IPS DF 6.9 (cell line): ENCODE results near the gene SLC37A1.

Experiments used
- DNase-seq: peaks from one replicate; pipeline ENCODE4 v3.0.0-alpha.2; 2013; ENCODE audit warnings: low read depth, low spot score
- H3K27ac ChIP-seq: one replicate; pipeline ENCODE4 v1.5.1; 2013; ENCODE audit warnings: low read length, control low read depth
- H3K27me3 ChIP-seq: 2 replicates; pipeline ENCODE4 v1.6.1; 2013; ENCODE audit warnings: mild to moderate bottlenecking, low read length; ENCODE audit not compliant: control insufficient read depth, insufficient read depth
- H3K36me3 ChIP-seq: 2 replicates; pipeline ENCODE4 v1.6.1; 2013; ENCODE audit warnings: low read length; ENCODE audit not compliant: control insufficient read depth, insufficient read depth
- H3K4me1 ChIP-seq: 2 replicates; pipeline ENCODE4 v1.6.1; 2013; ENCODE audit warnings: low read length; ENCODE audit not compliant: control insufficient read depth, insufficient read depth
- H3K4me3 ChIP-seq: 2 replicates; pipeline ENCODE4 v1.5.1; 2013; ENCODE audit warnings: mild to moderate bottlenecking, low read length
- H3K9me3 ChIP-seq: 2 replicates; pipeline ENCODE4 v1.6.1; 2013; ENCODE audit warnings: low read length, inconsistent platforms; ENCODE audit not compliant: control insufficient read depth, insufficient read depth
- WGBS: extraction: QIAGEN DNeasy Blood & Tissue Kit; methylation state at CpG from one replicate; pipeline ENCODE4 v1.1.7; 2013; ENCODE audit warnings: mixed read lengths, missing lambda C conversion rate; ENCODE audit not compliant: insufficient read length, insufficient coverage; 5-methylcytosine and 5-hydroxymethylcytosine counted together

SLC37A1 gene

DNA sequence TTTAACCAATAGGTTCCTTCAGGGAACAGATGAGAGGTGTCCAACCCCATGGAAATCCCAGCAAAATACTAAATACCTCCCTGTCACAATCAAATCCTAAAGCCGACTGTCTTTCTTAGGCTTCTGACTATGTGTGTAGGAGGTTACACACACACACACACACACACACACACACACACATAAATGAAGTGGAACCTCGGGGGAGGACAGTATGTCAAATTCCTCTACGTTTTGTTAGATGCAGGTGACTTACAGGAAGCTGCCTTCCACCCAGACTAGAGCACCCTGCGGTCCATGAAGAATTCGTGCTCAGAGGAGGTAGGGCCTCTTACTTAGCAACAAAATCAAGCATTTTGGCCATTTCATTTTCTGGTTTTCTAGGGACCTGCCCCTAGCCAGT lies 34.1 kb upstream of the SLC37A1 start:
- no peaks in the 10 kb centered on the region for H3K36me3 ChIP-seq
- H3K9me3 ChIP-seq, result no peaks in the 10 kb centered on the region
- WGBS, result no CpG with 5 or more reads among the region's 5 CpGs
- no peaks in the 10 kb centered on the region for H3K4me1 ChIP-seq
- no peak for DNase-seq
- no peaks in the 10 kb centered on the region for H3K27me3 ChIP-seq
- no peak overlapping the region for H3K4me3 ChIP-seq
- no peak overlapping the region for H3K27ac ChIP-seq

DNA sequence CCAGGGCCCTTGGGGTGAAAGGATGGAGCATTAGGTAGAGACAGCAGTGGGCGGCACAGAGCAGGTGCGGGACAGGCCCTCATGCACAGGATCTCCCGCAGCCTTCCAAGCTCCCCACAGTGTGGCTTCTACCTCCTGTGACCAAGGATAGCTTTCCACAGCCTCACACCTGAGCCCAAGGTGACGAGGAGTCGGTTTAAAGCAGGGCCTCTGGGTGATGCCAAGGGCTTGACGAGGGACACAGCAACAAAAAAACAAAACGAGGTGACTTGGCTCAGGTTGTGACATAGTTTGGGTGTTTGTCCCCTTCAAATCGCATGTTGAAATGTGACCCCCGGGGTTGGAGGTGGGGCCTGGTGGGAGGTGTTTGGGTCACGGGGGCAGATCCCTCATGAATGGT lies 32.9 kb upstream of the SLC37A1 start:
- H3K4me3 ChIP-seq, result no peak overlapping the region
- no peak for DNase-seq
- H3K27me3 ChIP-seq, result no peaks in the 10 kb centered on the region
- no peaks in the 10 kb centered on the region for H3K9me3 ChIP-seq
- H3K36me3 ChIP-seq, result no peaks in the 10 kb centered on the region
- H3K27ac ChIP-seq, result no peak overlapping the region
- H3K4me1 ChIP-seq, result no peaks in the 10 kb centered on the region
- WGBS, result no CpG with 5 or more reads among the region's 10 CpGs

DNA sequence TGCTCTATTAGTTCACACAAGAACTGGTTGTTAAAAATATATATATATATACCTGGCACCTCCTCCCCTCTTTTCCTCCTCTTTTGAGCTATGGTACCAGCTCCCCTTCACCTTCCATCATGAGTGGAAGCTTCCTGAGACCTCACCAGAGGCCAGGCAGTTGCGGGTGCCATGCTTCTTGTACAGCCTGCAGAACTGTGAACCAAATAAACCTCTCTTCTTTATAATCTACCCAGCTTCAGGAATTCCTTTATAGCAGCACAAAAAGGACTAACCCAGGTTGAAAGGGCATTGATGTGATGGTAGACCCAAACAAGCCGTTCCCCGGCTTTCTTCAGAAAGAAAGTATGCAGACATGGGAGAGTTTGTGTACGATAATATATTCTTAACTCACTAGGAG lies 32.5 kb upstream of the SLC37A1 start:
- WGBS, result no CpG with 5 or more reads among the region's 4 CpGs
- no peaks in the 10 kb centered on the region for H3K9me3 ChIP-seq
- no peaks in the 10 kb centered on the region for H3K4me1 ChIP-seq
- no peaks in the 10 kb centered on the region for H3K36me3 ChIP-seq
- DNase-seq, result no peak
- no peak overlapping the region for H3K4me3 ChIP-seq
- no peak overlapping the region for H3K27ac ChIP-seq
- H3K27me3 ChIP-seq, result no peaks in the 10 kb centered on the region

DNA sequence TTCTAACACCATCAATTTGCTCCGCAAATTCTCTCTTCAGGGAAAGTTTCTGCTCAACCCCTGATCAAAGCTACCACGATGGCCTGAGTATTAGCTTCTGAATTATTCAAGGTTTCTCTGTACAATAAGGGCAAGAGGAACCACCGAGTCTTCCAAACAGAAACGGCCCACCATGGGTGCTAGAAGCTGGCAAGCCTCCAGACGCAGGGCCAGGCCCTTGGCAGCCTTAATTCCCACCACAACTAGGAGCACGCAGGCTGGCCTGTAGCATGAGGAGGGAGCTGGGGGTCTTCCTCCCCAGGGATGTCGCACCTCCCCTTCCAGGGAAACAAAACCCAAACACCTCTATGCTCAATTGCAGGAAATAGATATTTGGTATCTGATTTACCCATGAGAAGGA lies 28.7 kb upstream of the SLC37A1 start:
- no peak for DNase-seq
- Histone ChIP-seq H3K9me3 (no peaks in the 10 kb centered on the region), H3K4me3 (no peak overlapping the region), H3K36me3 (no peaks in the 10 kb centered on the region), H3K4me1 (no peaks in the 10 kb centered on the region), H3K27me3 (no peaks in the 10 kb centered on the region), H3K27ac (no peak overlapping the region)
- no CpG with 5 or more reads among the region's 7 CpGs for WGBS

DNA sequence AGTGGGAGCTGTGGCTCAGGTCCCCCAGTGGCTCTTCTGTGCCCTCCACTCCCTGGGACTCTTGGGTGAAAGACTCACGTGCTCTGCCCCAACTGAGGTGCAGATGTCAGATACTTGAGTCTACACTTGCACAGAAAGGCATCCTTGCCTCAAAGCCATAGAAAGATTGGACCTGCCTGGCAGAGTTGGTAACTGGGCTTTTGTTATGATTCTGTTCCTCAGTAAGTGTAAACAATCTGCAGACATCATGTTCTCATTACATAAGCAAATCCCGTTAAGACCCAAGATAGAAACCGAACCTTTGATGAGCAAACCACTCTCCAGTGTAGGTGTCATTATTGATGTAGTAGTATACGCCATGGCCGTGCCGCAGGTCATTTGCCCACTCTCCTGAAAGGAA lies 27.6 kb upstream of the SLC37A1 start:
- H3K4me1 ChIP-seq, result no peaks in the 10 kb centered on the region

GRCh38 chr21:42486531-42486930 lies 27.1 kb upstream of the SLC37A1 start:
- DNase-seq, result no peak
- no peaks in the 10 kb centered on the region for H3K36me3 ChIP-seq
- no peaks in the 10 kb centered on the region for H3K9me3 ChIP-seq
- H3K27ac ChIP-seq, result no peak overlapping the region
- H3K27me3 ChIP-seq, result no peaks in the 10 kb centered on the region
- no peak overlapping the region for H3K4me3 ChIP-seq
- H3K4me1 ChIP-seq, result no peaks in the 10 kb centered on the region
- WGBS, result no CpG with 5 or more reads among the region's 5 CpGs

More for the DNA sequence above, 27.6 kb upstream of the SLC37A1 start:
- Histone ChIP-seq H3K36me3 (no peaks in the 10 kb centered on the region), H3K9me3 (no peaks in the 10 kb centered on the region), H3K27me3 (no peaks in the 10 kb centered on the region), H3K4me3 (no peak overlapping the region), H3K27ac (no peak overlapping the region)
- no peak for DNase-seq
- no CpG with 5 or more reads among the region's 6 CpGs for WGBS

GRCh38 chr21:42489006-42489563 lies 24.6 kb upstream of the SLC37A1 start:
- Histone ChIP-seq H3K36me3 (no peaks in the 10 kb centered on the region), H3K27ac (no peak overlapping the region), H3K4me1 (no peaks in the 10 kb centered on the region), H3K27me3 (no peaks in the 10 kb centered on the region), H3K4me3 (no peak overlapping the region), H3K9me3 (no peaks in the 10 kb centered on the region)
- no CpG with 5 or more reads among the region's 2 CpGs for WGBS
- no peak for DNase-seq

- Histone ChIP-seq H3K36me3 (no peaks in the 10 kb centered on the region), H3K27me3 (no peaks in the 10 kb centered on the region)
- WGBS, result no CpG with 5 or more reads among the region's 4 CpGs
These were observed 23.7 kb upstream of the SLC37A1 start for GRCh38 chr21:42489991-42490390.

GRCh38 chr21:42490720-42491119 lies 22.9 kb upstream of the SLC37A1 start:
- no peak overlapping the region for H3K4me3 ChIP-seq
- no peak for DNase-seq
- no peaks in the 10 kb centered on the region for H3K9me3 ChIP-seq
- H3K36me3 ChIP-seq, result no peaks in the 10 kb centered on the region
- peaks cover 2% of the 10 kb centered on the region; the same call in 1 of the 2 replicates for H3K27me3 ChIP-seq
- no peak overlapping the region for H3K27ac ChIP-seq
- H3K4me1 ChIP-seq, result no peaks in the 10 kb centered on the region

More at GRCh38 chr21:42489991-42490390, 23.7 kb upstream of the SLC37A1 start:
- no peaks in the 10 kb centered on the region for H3K9me3 ChIP-seq
- H3K27ac ChIP-seq, result no peak overlapping the region
- H3K4me3 ChIP-seq, result no peak overlapping the region
- DNase-seq, result no peak
- H3K4me1 ChIP-seq, result no peaks in the 10 kb centered on the region

- H3K27ac ChIP-seq, result no peak overlapping the region
- peaks cover 2% of the 10 kb centered on the region; the same call in 1 of the 2 replicates for H3K27me3 ChIP-seq
- no peaks in the 10 kb centered on the region for H3K36me3 ChIP-seq
- H3K4me3 ChIP-seq, result no peak overlapping the region
- H3K9me3 ChIP-seq, result no peaks in the 10 kb centered on the region
- H3K4me1 ChIP-seq, result no peaks in the 10 kb centered on the region
- no peak for DNase-seq
- no CpG with 5 or more reads among the region's 1 CpG for whole genome bisulfite sequencing
These were observed 22.3 kb upstream of the SLC37A1 start for GRCh38 chr21:42491328-42491727.

DNA sequence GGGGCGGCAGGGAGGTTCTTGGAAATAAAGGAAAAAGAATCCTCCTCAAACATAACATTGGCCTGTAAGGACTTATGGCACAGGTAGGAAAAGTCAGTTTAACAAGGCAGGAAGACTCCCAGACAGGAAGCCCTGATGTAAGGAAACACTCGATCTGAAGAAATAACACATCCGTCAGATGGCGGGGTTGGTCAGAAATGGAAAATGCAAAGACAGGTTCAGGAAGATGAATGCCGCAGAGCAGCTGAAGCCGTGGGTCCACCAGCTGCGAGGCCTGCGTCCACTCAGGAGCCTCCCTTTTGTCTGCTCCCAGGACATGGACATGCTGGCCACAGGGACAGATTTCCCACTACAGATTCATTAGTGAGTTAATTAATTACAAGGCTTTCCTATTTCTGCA lies 21.5 kb upstream of the SLC37A1 start:
- H3K36me3 ChIP-seq, result no peaks in the 10 kb centered on the region
- WGBS, result no CpG with 5 or more reads among the region's 8 CpGs
- peaks cover 2% of the 10 kb centered on the region; the same call in 1 of the 2 replicates for H3K27me3 ChIP-seq
- H3K9me3 ChIP-seq, result no peaks in the 10 kb centered on the region
- H3K4me3 ChIP-seq, result no peak overlapping the region
- H3K4me1 ChIP-seq, result no peaks in the 10 kb centered on the region
- DNase-seq, result no peak
- no peak overlapping the region for H3K27ac ChIP-seq
